ENCODE measurements around the gene COL19A1. TPM values are rescaled to one million over a fixed set of nuclear protein-coding genes. Genes with fewer than 3 reads are reported as not detected.

The COL19A1 gene
- polyA plus RNA-seq, 1 donor (not counting 4 experiments of a cell fraction or from before 2014, with no cell fraction given): not detected

GRCh38 chr6:70253923-70254322 is 387.6 kb downstream of the COL19A1 start:
- no peak overlapping the region for H3K9ac ChIP-seq (ENCODE audit: control insufficient read depth, extremely low read depth, insufficient read depth, low read length)
- no peak overlapping the region for H2AFZ ChIP-seq (ENCODE audit: control insufficient read depth, low read length)
- H4K20me1 ChIP-seq (ENCODE audit: control insufficient read depth, extremely low read depth, insufficient read depth, low read length): no peaks in the 10 kb centered on the region
- H3K27me3 ChIP-seq (ENCODE audit: control insufficient read depth, extremely low read depth, insufficient read depth, low read length): peaks cover 22% of the 10 kb centered on the region
- DNase-seq (ENCODE audit: low read depth, low spot score) (no peak), FAIRE-seq (no peak)
- H3K4me3 ChIP-seq (ENCODE audit: control insufficient read depth in 2 of 3, extremely low read depth in 1 of 3, insufficient read depth in 2 of 3, low read depth in 1 of 3, low read length in 3 of 3): no peak overlapping the region
- H3K36me3 ChIP-seq (ENCODE audit: control insufficient read depth in 2 of 2, extremely low read depth in 1 of 2, insufficient read depth in 2 of 2, low read length in 2 of 2): no peaks in the 10 kb centered on the region
- H3K27ac ChIP-seq (ENCODE audit: control insufficient read depth, insufficient read depth, low read length): no peak overlapping the region
- H3K9me1 ChIP-seq (ENCODE audit: control insufficient read depth, extremely low read depth, insufficient read depth, low read length): no peaks in the 10 kb centered on the region
- H3K4me2 ChIP-seq (ENCODE audit: control insufficient read depth, extremely low read depth, insufficient read depth, low read depth, low read length): no peak overlapping the region
- H3K4me1 ChIP-seq (ENCODE audit: control insufficient read depth, extremely low read depth, insufficient read depth, low read length): no peaks in the 10 kb centered on the region
- no peaks in the 10 kb centered on the region for H3K9me3 ChIP-seq (ENCODE audit: control insufficient read depth, low read depth, low read length)
- TF ChIP-seq EZH2 (IDR thresholded peaks at IDR 0.05; ENCODE audit: low read length): no peak
- TF ChIP-seq, protein P1, sequence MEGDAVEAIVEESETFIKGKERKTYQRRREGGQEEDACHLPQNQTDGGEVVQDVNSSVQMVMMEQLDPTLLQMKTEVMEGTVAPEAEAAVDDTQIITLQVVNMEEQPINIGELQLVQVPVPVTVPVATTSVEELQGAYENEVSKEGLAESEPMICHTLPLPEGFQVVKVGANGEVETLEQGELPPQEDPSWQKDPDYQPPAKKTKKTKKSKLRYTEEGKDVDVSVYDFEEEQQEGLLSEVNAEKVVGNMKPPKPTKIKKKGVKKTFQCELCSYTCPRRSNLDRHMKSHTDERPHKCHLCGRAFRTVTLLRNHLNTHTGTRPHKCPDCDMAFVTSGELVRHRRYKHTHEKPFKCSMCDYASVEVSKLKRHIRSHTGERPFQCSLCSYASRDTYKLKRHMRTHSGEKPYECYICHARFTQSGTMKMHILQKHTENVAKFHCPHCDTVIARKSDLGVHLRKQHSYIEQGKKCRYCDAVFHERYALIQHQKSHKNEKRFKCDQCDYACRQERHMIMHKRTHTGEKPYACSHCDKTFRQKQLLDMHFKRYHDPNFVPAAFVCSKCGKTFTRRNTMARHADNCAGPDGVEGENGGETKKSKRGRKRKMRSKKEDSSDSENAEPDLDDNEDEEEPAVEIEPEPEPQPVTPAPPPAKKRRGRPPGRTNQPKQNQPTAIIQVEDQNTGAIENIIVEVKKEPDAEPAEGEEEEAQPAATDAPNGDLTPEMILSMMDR (optimal IDR thresholded peaks at IDR 0.05 in 1 of 3, IDR thresholded peaks at IDR 0.05 in 1 of 3, conservative IDR thresholded peaks at IDR 0.05 in 1 of 3; ENCODE audit: extremely low read depth in 1 of 3, insufficient read depth in 2 of 3, low read length in 3 of 3): no peak
- dilution Hi-C loops (cut with MboI; ENCODE audit: extremely low pct_ligation_motif_present, low sequenced_read_pairs): no loop called here
- H3K79me2 ChIP-seq (ENCODE audit: control insufficient read depth, insufficient read depth, low read length): no peaks in the 10 kb centered on the region

- dilution Hi-C loops (cut with MboI; ENCODE audit: extremely low pct_ligation_motif_present, low sequenced_read_pairs): no loop called here
- Histone ChIP-seq H3K4me3 (ENCODE audit: control insufficient read depth in 2 of 3, extremely low read depth in 1 of 3, insufficient read depth in 2 of 3, low read depth in 1 of 3, low read length in 3 of 3) (no peak overlapping the region), H4K20me1 (ENCODE audit: control insufficient read depth, extremely low read depth, insufficient read depth, low read length) (no peaks in the 10 kb centered on the region), H3K27me3 (ENCODE audit: control insufficient read depth, extremely low read depth, insufficient read depth, low read length) (peaks cover 15% of the 10 kb centered on the region), H3K36me3 (ENCODE audit: control insufficient read depth in 2 of 2, extremely low read depth in 1 of 2, insufficient read depth in 2 of 2, low read length in 2 of 2) (no peaks in the 10 kb centered on the region), H3K9me1 (ENCODE audit: control insufficient read depth, extremely low read depth, insufficient read depth, low read length) (no peaks in the 10 kb centered on the region), H3K4me1 (ENCODE audit: control insufficient read depth, extremely low read depth, insufficient read depth, low read length) (no peaks in the 10 kb centered on the region), H3K4me2 (ENCODE audit: control insufficient read depth, extremely low read depth, insufficient read depth, low read depth, low read length) (no peak overlapping the region), H2AFZ (ENCODE audit: control insufficient read depth, low read length) (no peak overlapping the region), H3K9me3 (ENCODE audit: control insufficient read depth, low read depth, low read length) (no peaks in the 10 kb centered on the region), H3K27ac (ENCODE audit: control insufficient read depth, insufficient read depth, low read length) (no peak overlapping the region), H3K9ac (ENCODE audit: control insufficient read depth, extremely low read depth, insufficient read depth, low read length) (no peak overlapping the region), H3K79me2 (ENCODE audit: control insufficient read depth, insufficient read depth, low read length) (no peaks in the 10 kb centered on the region)
- TF ChIP-seq EZH2 (IDR thresholded peaks at IDR 0.05; ENCODE audit: low read length): no peak
- no peak for FAIRE-seq
- DNase-seq (ENCODE audit: low read depth, low spot score): no peak
Observed at GRCh38 chr6:70254784-70255183, 388.4 kb downstream of the COL19A1 start.

DNA sequence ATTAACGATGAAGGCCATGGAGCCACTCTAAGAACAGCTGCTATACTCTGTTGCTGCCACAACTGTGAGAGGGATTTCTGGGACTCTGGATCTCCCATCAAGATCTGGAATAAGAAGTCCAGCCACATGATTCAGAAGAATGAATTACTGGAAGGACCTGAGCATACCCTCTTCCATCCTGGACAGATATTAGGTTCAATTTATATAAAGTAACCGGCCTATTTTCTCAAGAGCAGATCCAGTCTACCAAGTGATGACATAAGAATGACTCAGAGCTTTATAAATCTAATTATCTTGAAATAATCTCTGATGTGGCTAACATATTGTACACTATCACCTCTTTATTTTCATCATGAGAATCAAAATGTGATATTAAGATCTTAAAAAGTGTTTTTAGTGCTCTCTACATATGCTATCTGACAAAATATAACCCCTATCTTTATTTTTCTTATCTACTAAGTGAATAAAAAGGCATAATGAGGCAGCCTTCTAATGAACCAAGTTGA is 391.5 kb downstream of the COL19A1 start:
- no peak overlapping the region for H3K4me3 ChIP-seq (ENCODE audit: control insufficient read depth in 2 of 3, extremely low read depth in 1 of 3, insufficient read depth in 2 of 3, low read depth in 1 of 3, low read length in 3 of 3)
- dilution Hi-C loops (cut with MboI; ENCODE audit: extremely low pct_ligation_motif_present, low sequenced_read_pairs): no loop called here
- H3K27me3 ChIP-seq (ENCODE audit: control insufficient read depth, extremely low read depth, insufficient read depth, low read length): peaks cover 8% of the 10 kb centered on the region
- no peaks in the 10 kb centered on the region for H3K9me1 ChIP-seq (ENCODE audit: control insufficient read depth, extremely low read depth, insufficient read depth, low read length)
- no peak overlapping the region for H2AFZ ChIP-seq (ENCODE audit: control insufficient read depth, low read length)
- no peak for DNase-seq (ENCODE audit: low read depth, low spot score)
- H3K36me3 ChIP-seq (ENCODE audit: control insufficient read depth in 2 of 2, extremely low read depth in 1 of 2, insufficient read depth in 2 of 2, low read length in 2 of 2): no peaks in the 10 kb centered on the region
- no peak overlapping the region for H3K27ac ChIP-seq (ENCODE audit: control insufficient read depth, insufficient read depth, low read length)
- no peaks in the 10 kb centered on the region for H3K9me3 ChIP-seq (ENCODE audit: control insufficient read depth, low read depth, low read length)
- TF ChIP-seq, protein P1 (optimal IDR thresholded peaks at IDR 0.05 in 1 of 3, IDR thresholded peaks at IDR 0.05 in 1 of 3, conservative IDR thresholded peaks at IDR 0.05 in 1 of 3; ENCODE audit: extremely low read depth in 1 of 3, insufficient read depth in 2 of 3, low read length in 3 of 3): no peak
- no peak for TF ChIP-seq EZH2 (IDR thresholded peaks at IDR 0.05; ENCODE audit: low read length)
- H3K9ac ChIP-seq (ENCODE audit: control insufficient read depth, extremely low read depth, insufficient read depth, low read length): no peak overlapping the region
- H3K4me1 ChIP-seq (ENCODE audit: control insufficient read depth, extremely low read depth, insufficient read depth, low read length): no peaks in the 10 kb centered on the region
- H3K79me2 ChIP-seq (ENCODE audit: control insufficient read depth, insufficient read depth, low read length): no peaks in the 10 kb centered on the region
- no peak for FAIRE-seq
- no peak overlapping the region for H3K4me2 ChIP-seq (ENCODE audit: control insufficient read depth, extremely low read depth, insufficient read depth, low read depth, low read length)
- H4K20me1 ChIP-seq (ENCODE audit: control insufficient read depth, extremely low read depth, insufficient read depth, low read length): no peaks in the 10 kb centered on the region

Data from keratinocyte (primary cell).